NCI-H345 (cell line): ENCODE measurements around the gene SLC11A1.

ENCODE experiments used
- DNase-seq: peaks from one replicate; lab custom pipeline; 2025; lab: John Stamatoyannopoulos, UW

SLC11A1 gene, protein sequence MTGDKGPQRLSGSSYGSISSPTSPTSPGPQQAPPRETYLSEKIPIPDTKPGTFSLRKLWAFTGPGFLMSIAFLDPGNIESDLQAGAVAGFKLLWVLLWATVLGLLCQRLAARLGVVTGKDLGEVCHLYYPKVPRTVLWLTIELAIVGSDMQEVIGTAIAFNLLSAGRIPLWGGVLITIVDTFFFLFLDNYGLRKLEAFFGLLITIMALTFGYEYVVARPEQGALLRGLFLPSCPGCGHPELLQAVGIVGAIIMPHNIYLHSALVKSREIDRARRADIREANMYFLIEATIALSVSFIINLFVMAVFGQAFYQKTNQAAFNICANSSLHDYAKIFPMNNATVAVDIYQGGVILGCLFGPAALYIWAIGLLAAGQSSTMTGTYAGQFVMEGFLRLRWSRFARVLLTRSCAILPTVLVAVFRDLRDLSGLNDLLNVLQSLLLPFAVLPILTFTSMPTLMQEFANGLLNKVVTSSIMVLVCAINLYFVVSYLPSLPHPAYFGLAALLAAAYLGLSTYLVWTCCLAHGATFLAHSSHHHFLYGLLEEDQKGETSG

DNA sequence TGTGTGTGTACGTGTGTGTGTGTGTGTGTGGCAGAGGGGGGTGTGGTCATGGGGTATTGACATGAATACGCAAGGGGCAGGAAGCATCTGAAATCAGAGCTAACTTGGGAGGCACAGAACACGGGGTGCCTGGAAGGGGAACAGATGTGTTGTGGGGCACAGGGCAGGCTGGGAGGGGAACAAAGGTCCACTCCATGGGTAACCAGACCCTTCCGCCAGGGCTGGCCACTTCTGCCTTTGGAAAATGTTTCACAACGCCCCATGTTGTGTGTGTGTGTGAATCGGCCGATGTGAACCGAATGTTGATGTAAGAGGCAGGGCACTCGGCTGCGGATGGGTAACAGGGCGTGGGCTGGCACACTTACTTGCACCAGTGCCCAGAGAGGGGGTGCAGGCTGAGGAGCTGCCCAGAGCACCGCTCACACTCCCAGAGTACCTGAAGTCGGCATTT is at the start of gene SLC11A1:
TSS of gene SLC11A1 (plus strand) at position 358 of the 451 bp plus-strand sequence. CDS start 96 bp downstream, outside the sequence.
- DNase-seq = no peak

DNA sequence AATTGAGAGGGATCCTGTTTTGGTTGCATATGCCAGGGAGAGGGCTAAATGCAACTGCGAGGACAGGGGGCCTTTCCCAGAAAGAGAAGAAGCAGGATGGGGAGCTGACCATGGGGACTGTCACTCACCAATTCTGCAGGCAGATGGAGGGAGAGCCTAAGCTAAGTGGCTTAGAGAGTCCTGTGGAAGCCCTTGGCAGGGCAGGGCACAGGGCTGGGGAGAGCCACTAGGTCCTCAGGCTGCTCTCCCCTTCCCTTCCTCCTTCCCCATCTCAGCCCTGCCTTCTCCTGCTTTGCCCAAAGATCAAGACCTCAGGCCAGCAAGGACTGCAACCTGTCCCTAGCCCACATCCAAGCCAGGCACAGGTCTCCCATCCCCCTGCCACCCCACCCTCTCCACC is 49.8 kb upstream of the SLC11A1 start:
- no peak for DNase-seq

DNA sequence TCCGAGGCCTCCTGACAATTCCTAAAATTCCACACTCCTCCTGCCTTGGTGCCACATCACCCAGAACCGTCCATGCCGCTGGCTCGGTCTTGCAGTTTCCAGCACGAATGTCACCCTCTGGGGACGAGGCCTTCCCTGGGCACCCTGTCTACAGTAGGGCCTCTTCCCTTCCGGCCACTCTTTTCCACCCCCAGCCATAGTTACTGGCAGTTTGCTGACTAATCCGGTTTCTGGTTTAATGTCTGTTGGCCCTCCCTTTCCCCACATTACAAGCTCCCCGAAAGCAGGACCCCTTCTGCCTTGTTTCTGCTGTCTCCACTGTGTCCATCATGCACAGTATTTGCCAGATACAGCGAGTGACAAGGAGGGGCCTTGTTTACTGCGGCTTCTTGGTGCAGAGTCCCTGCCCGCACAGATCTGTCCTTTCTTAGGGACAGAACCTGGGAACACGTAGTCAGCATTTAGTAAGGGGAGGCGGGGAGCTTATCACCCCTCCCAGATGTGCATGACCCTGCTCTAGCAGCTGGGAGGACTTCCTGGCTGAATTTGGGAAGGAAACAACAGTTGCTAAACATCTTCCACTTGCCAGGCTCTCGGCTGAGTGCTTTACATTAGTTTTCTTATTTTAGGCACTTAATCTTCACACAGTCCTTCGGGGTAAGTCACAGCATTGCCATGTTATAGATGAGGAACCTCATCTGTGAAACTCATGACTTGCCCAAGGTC is 49.0 kb upstream of the SLC11A1 start:
- no peak for DNase-seq

DNA sequence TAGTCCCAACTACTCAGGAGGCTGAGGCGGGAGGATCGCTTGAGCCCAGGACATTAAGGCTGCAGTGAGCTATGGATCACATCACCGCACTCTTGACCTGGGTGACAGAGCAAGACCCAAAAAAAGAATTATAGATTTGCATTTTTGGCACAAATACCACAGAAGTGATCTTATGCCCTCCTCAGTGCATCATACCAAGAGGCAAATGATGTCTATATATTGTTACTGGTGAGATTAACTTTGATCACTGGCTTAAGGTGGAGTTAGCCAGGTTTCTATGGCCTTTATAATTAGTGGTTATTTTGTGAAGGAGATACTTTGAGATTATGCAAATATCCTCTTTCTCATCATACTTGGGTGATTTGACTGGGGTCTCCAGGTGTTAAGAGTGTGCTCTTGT is 47.5 kb upstream of the SLC11A1 start:
- no peak for DNase-seq

DNA sequence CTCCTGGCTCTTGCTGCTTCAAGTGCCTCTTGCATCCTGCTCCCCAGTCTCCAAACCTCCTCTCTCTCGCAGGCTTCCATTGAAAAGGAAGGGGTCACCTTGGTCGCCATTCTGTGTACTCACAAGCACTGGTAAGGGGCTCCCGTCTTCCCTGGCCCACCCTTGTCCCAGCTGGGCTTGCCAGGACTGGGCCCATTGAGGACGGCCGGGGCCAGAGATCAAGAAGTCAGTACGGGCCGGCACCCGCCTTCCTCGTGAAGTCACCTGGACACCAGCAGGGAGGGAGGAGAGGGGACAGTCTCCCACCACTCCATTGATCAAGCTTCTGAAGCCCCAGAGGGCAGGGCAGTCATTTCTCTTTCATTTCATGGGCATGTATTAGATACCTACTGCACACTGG is 41.4 kb upstream of the SLC11A1 start:
- no peak for DNase-seq

DNA sequence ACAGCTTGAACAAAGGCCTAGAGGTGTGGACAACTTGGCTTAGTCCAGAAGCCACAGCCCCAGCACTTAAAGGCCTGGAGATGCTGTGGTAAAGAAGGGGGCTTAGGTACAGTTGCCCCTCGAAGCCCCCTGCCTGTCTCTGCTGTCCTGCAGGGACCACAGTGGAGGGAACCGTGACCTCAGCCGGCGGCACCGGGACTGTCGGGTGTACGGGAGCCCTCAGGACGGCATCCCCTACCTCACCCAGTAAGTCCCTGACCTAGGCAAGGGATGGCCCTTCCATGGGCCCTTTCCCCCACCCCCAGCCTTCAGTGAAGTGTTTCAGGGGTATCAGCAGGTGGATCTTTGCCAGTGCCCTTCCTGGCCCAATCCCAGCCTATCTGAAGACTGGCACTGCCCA is 40.7 kb upstream of the SLC11A1 start:
- no peak for DNase-seq

DNA sequence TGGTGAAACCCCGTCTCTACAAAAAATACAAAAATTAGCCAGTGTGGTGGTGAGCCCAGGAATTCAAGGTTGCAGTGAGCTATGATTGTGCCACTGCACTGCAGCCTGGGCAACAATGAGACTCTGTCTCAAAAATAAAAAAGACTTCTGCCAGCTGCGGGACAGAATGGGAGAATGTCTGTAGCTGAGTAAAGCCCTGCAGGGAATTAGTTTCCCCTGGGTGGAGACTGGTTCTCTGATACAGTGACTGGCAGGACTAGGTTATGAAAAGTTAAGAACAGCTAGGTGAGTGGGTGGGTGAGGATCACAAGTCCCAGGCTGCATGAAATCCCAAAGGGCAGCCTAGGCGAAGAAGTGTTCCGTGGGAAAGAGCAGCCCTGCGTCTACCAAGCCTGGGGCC is 39.2 kb upstream of the SLC11A1 start:
- DNase-seq = no peak

DNA sequence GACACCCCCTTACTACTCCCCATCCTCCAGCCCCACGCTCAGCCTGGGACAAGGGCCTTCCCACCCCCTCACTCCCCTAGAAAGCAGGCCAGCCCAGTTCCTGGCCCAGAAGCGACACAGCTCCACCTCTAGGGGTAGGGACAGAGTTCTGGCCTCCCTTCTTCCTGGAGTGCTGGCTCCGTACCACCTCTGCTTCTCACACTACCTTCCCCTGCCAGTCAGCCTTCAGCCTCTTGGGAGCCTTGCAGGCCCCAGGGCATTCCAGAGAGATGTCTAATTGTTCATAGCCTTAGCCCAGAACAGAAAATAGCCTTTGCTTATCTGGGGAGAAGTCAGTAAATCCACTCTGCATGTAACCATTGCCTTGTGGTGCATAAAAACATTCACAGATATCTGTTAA is 38.5 kb upstream of the SLC11A1 start:
- DNase-seq = no peak

DNA sequence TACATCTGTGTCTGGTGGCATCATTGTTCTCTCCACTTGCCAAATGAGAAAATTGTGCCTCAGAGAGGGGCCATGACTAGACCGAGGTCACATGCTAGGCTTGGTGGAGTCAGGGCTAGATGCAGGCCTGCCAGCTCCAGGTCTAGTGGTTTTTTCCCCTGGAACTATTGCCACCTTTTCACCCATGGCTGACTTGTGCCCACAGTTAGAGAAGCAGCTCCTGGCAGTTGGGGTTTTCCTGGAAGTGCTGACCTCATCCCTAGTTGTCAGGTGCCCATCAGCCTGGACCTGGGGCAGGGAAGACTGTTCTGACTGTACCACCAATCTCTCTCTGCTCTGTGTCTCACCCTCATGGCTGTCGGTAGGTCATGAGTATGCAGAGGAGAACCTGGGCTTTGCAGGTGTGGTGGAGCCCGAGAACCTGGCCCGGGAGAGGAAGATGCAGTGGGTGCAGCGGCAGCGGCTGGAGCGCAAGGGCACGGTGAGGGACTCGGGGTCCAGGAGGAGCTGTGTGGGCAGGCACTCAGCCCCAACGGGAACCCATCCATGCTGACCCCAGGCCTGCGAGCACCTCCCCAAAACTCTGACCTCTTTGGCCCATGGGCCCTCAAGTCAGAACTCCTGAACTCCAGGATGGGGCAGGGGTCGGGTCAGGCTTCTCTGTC is 37.9 kb upstream of the SLC11A1 start:
- DNase-seq = no peak

DNA sequence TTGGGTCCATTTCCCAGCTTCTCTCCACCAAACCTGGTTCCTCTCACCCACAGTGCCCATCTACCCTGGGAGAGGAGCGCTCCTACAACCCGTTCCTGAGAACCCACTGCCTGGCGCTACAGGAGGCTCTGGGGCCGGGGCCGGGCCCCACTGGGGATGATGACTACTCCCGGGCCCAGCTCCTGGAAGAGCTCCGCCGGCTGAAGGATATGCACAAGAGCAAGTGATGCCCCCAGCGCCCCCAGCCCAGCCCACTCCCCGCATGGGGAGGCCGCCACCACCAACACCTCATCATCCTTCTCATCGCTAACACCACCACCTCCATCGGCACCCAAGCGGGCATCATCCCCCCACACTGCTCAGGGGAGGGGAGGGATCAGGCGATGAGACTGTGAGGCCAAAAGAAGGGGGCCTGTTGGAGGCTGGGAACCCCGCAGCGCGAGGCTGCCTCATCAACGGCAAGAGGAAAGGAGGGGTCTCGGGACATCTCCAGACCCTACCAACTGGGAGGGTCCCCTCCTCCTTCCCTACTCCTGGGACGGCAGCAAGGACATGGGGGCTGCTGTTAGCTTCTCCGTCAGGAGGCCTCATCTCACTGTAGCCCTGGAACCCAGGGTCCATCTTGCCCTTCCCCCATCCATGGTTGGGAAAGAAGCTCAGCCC is 37.2 kb upstream of the SLC11A1 start:
- DNase-seq = no peak

DNA sequence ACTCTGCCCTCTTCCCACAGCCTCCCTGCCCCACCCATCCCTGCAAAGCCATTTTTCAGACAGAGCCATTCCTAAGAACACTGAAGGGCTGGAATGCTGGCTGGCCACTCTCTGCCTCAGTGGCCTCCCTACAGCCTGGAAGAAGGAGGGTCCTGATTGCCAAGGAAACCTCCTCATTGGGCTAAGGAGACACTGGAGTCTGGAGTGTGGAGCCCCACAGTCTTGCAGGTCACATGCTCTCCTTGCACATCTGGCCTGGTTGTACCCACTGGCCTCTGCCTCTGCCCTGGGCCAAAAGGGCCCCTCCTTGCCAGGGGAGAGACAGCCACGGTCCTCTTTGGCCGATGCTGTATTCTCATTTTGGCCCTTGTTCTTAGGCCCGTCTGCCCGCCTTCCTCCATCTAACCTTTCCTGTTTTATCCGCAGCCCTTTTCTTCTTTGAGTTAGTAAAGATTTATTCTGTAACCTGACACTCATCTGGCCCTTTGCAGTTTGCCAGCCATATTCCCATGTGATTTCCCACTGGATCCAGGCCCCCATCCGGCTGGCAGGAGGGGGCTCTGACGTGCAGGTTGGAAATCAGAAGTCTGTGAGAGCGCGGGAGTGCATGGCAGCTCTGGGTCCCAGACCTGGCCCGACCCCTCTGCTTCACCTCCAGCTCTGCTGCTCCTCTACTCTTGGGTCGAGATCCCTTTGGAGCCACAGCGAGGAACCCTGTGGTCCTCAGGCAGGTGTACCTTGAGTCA is 36.4 kb upstream of the SLC11A1 start:
- DNase-seq = no peak

DNA sequence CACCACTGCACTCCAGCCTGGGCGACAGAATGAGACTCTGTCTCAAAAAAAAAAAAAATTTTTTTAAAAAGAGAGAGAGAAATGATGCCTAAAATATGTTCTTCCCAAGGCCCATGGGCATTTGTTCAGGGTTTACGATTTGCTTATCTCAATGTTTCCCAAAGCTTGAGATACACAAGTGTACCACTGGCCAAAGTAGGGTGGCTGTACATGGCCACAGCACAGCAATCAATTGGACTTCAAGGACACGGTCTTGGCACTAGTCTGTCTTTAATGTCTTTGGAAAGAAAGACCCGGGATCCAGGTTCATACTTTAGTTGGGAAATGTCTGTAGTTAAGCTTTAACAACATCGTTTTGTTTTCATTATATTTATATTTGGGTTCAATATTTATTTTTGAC is 34.9 kb upstream of the SLC11A1 start:
- DNase-seq = no peak

DNA sequence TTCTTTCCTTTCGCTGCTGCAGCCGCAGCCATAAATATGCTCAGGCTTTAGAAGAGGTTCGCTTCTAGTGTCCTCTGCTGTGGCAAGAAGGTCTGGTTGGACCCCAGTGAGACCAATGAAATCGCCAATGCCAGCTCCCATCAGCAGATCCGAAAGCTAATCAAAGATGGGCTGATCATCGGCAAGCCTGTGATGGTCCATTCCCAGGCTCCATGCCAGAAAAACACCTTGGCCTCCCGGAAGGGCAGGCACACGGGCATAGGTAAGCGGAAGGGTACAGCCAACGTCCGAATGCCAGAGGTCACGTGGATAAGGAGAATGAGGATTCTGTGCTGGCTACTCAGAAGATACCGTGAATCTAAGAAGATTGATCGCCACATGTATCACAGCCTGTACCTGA is 28.0 kb upstream of the SLC11A1 start:
- DNase-seq = no peak

DNA sequence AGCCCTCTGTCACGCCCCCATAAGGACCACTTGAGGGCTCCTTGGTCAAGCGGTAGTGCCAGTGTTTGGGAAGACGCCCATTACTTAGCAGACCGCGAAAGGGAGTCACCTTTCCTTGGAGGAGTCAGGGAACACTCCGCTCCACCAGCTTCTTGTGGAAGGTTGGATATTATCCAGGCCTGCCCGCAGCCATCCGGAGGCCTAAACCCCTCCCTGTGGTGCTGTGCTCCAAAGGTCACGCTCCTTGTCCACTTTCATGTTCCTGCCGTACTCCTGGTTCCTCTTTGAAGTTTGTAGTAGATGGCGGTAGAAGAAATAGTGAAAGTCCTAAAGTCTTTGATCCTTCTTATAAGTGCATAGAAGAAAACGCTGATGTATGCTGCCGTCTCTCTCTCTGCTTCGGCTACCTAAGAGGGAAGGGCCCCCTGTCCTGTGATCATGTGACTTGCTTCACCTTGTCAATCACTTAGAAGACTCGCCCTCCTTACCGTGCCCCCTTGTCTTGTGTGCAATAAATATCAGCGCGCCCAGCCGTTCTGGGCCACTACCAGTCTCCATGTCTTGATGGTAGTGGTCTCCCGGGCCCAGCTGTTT is 27.1 kb upstream of the SLC11A1 start:
- no peak for DNase-seq

DNA sequence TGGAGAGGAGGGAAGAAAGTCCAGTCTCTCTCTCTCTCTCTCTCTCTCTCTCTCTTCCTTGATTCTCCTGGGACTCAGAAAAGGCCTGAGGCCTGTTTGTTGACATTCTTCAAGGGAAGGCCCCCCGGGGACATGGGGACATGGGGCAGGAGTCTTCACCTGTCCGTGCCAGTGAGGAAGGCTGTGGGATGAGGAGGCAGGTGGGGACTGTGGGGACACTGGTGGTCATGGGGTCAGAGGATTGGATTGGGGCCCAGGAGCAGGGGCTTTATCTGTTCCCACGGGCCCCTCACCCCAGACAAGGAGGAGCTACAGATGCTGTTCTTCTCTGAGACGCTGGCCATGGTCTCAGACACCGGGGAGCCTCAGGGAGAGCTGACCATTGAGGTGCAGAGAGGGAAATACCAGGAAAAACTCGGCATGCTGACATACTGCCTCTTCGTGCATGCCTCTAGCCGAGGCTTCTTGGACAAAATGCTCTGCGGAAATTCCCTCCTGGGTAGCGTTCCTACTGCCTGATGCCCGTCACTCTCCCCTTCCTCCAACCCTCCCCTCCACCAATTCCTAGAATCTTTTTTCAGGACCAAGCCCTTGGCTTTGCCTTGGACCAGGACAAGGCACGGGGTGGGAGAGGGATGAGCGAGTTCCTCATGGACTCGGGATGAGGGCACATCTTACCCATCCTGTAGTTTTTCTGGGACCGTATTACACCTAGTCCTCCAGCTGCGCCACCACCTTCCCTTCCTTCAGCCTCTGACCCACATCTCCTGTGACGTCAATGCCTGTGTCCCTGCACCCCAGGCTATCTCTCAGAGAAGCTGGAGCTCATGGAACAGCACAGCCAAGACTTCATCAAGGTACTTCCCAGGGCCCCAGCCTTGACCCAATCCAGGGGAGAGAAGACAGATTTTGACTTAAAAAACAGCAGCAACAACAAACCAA is 24.6 kb upstream of the SLC11A1 start:
- no peak for DNase-seq

DNA sequence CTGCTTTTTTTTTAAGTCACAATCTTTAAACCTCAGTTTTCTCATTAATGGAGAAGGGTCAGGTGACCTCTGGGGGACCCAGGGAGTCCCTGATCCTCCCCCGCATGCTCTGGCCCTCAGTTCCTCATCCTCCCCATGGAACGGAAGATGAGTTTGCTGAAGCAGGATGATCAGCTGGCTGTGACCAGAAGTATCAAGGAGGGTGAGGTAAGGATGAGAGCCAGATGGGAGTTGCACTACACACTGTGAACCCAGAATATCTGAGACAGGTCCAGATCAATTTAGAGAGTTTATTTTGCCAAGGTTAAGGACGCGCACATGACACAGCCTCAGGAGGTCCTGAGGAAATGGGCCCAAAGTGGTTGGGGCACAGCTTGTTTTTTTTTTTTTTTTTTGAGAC is 21.6 kb upstream of the SLC11A1 start:
- DNase-seq = no peak

DNA sequence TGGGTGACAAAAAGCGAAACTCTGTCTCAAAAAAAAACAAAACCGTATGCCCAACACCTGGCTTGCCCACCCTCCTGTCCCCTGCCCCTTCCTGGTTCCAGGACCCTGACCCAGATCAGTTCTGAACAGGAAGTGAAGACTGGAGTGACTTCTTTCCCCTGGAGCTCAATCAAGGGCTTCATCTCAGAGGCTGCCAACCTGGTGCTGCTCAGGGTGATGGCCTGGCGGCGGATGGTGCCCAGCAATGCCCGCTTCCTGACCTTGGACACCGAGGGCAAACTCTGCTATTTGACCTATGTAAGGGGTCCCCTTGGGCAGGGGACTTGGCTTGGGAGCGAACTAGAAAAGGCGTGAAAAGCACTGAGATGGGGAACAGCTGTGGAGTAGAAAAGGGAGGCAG is 19.5 kb upstream of the SLC11A1 start:
- no peak for DNase-seq

DNA sequence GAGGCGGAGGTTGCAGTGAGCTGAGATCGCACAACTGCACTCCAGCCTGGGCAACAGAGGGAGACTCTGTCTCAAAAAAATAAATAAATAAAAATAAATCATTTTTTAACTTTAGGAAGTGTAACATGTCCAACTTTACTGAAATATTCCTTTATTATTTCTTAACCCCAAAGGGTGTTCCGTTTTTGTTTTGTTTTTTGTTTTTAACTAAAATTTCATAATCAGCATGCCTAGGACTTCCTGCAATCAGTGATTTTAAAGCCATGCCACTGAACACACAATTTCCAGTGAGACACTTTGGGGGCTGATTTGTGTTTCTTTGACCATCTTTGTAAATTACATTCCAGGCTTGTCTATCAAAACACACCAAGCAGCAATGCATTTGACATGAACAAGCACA is 18.3 kb upstream of the SLC11A1 start:
- DNase-seq = no peak

DNA sequence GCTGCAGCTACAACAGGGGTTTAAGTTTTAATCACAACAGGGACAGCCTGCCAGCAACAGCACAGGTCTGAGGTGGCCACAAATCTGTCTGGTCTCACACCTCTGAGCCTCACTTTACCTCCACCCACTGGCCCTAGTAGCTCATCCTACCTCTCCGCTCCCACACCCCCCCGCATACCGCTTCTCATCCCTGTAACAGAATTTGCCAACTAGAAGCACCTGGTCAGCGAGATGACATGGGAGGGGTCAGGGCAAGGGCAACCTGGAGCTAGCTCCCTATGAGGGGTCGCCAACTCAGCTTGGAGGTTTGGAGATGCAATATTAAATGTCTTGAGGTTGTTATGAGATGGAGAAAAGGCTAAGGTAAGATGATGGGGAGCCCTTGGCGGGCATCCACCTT is 17.9 kb upstream of the SLC11A1 start:
- no peak for DNase-seq
